Astrocyte (in vitro differentiated cells and primary cell): ENCODE data around the gene CHST2. TPM values are rescaled to one million over a fixed set of nuclear protein-coding genes. Genes with fewer than 3 reads are reported as not detected.
A peak's percentile ranks its signal among the peaks of the same experiment; 100 is the strongest.

Experiments used
- DNase-seq: peaks from one replicate; pipeline ENCODE4 v3.0.0-alpha.2; 2010; ENCODE audit warnings: low read depth
- FAIRE-seq: peaks from 2 replicates; lab custom pipeline; 2011; peaks lifted over from hg19 to GRCh38; lab: Jason Lieb, UNC
- H2AFZ ChIP-seq: 2 replicates; pipeline ENCODE4 v1.6.0; 2012; ENCODE audit warnings: low read depth, low read length, inconsistent platforms
- H3K27ac ChIP-seq: 2 replicates; pipeline ENCODE4 v1.5.1; 2011; ENCODE audit warnings: low read depth, low read length, inconsistent platforms
- H3K27me3 ChIP-seq: 2 replicates; pipeline ENCODE4 v1.6.0; 2011; ENCODE audit warnings: low read length, inconsistent platforms; ENCODE audit not compliant: insufficient read depth
- H3K36me3 ChIP-seq: 2 replicates; pipeline ENCODE4 v1.5.1; 2011; ENCODE audit warnings: low read length, inconsistent platforms; ENCODE audit not compliant: insufficient read depth
- H3K4me1 ChIP-seq: 2 replicates; pipeline ENCODE4 v1.5.1; 2011; ENCODE audit warnings: low read length, inconsistent platforms; ENCODE audit not compliant: insufficient read depth
- H3K4me2 ChIP-seq: 2 replicates; pipeline ENCODE4 v1.6.0; 2012; ENCODE audit warnings: low read length, inconsistent platforms
- H3K4me3 ChIP-seq: 2 replicates; pipeline ENCODE4 v1.5.1; 2011; ENCODE audit warnings: low read depth, mild to moderate bottlenecking, low read length, inconsistent platforms; ENCODE audit not compliant: insufficient read depth
- H3K79me2 ChIP-seq: 2 replicates; pipeline ENCODE4 v1.6.0; 2012; ENCODE audit warnings: mild to moderate bottlenecking, low read length, inconsistent platforms; ENCODE audit not compliant: insufficient read depth
- H3K9ac ChIP-seq: 2 replicates; pipeline ENCODE4 v1.6.0; 2012; ENCODE audit warnings: mild to moderate bottlenecking, low read length, inconsistent platforms
- H3K9me3 ChIP-seq: 2 replicates; pipeline ENCODE4 v1.5.1; 2012; ENCODE audit warnings: low read depth, mild to moderate bottlenecking, low read length, inconsistent platforms; ENCODE audit not compliant: insufficient read depth
- H4K20me1 ChIP-seq: 2 replicates; pipeline ENCODE4 v1.6.0; 2012; ENCODE audit warnings: low read length, inconsistent platforms; ENCODE audit not compliant: insufficient read depth
- H3K27ac Mint-ChIP-seq: one replicate; pipeline ENCODE4 v1.8.0; 2021; ENCODE audit warnings: mild to moderate bottlenecking, mixed read lengths; ENCODE audit not compliant: unreplicated experiment
- H3K27me3 Mint-ChIP-seq: one replicate; pipeline ENCODE4 v1.8.0; 2021; ENCODE audit warnings: low read depth, mixed read lengths; ENCODE audit not compliant: unreplicated experiment
- H3K36me3 Mint-ChIP-seq: one replicate; pipeline ENCODE4 v1.8.0; 2021; ENCODE audit warnings: low read depth, mixed read lengths; ENCODE audit not compliant: unreplicated experiment
- H3K4me1 Mint-ChIP-seq: one replicate; pipeline ENCODE4 v1.8.0; 2021; ENCODE audit warnings: low read depth, mixed read lengths; ENCODE audit not compliant: unreplicated experiment
- H3K4me3 Mint-ChIP-seq: one replicate; pipeline ENCODE4 v1.8.0; 2021; ENCODE audit warnings: mild to moderate bottlenecking, moderate library complexity, mixed read lengths; ENCODE audit not compliant: unreplicated experiment
- H3K9me3 Mint-ChIP-seq: one replicate; pipeline ENCODE4 v1.8.0; 2021; ENCODE audit warnings: mild to moderate bottlenecking, mixed read lengths; ENCODE audit not compliant: unreplicated experiment
- CTCF ChIP-seq: IDR thresholded peaks from 2 replicates; pipeline ENCODE4 v1.5.1; 2011; ENCODE audit warnings: low read depth, mild to moderate bottlenecking, inconsistent platforms, low read length, moderate library complexity; ENCODE audit not compliant: insufficient read depth
- EZH2 ChIP-seq: IDR thresholded peaks from 2 replicates; pipeline ENCODE4 v1.6.1; 2012; ENCODE audit warnings: mild to moderate bottlenecking, low read length, inconsistent platforms; ENCODE audit not compliant: insufficient read depth
- total RNA-seq: library from RNA; stranded (reverse); gene quantifications from 2 replicates; pipeline ENCODE4 v1.2.1, GENCODE V29; 2021

CHST2 gene
- total RNA-seq, 1 donor from 2014 or later, result 13.4 TPM

GRCh38 chr3:143084856-143085731 is 34.5 kb upstream of the CHST2 start:
- DNase-seq (peak; percentile 34), FAIRE-seq (no peak)
- Mint-ChIP-seq H3K4me1 (peaks cover 6% of the 10 kb centered on the region), H3K36me3 (no peaks in the 10 kb centered on the region), H3K27ac (peak overlapping the region; percentile 12), H3K27me3 (peaks cover 3% of the 10 kb centered on the region), H3K9me3 (no peaks in the 10 kb centered on the region), H3K4me3 (no peak overlapping the region)
- H3K79me2 ChIP-seq, result no peaks in the 10 kb centered on the region
- no peaks in the 10 kb centered on the region for H3K27me3 ChIP-seq
- peaks cover 4% of the 10 kb centered on the region for H3K4me1 ChIP-seq
- no peak overlapping the region for H3K4me2 ChIP-seq
- H3K9ac ChIP-seq, result no peak overlapping the region
- H3K27ac ChIP-seq, result peak overlapping the region; percentile 33
- H3K4me3 ChIP-seq, result no peak overlapping the region
- H2AFZ ChIP-seq, result peak overlapping the region; percentile 59
- H3K9me3 ChIP-seq, result no peaks in the 10 kb centered on the region
- no peak for TF ChIP-seq CTCF
- TF ChIP-seq EZH2, result no peak
- H3K36me3 ChIP-seq, result no peaks in the 10 kb centered on the region
- no peaks in the 10 kb centered on the region for H4K20me1 ChIP-seq

- Mint-ChIP-seq H3K36me3 (no peaks in the 10 kb centered on the region), H3K4me1 (peaks cover 6% of the 10 kb centered on the region), H3K4me3 (no peak overlapping the region), H3K27me3 (peaks cover 7% of the 10 kb centered on the region), H3K9me3 (no peaks in the 10 kb centered on the region), H3K27ac (no peak overlapping the region)
- H3K9me3 ChIP-seq, result no peaks in the 10 kb centered on the region
- FAIRE-seq (no peak), DNase-seq (no peak)
- H3K36me3 ChIP-seq, result no peaks in the 10 kb centered on the region
- TF ChIP-seq CTCF (no peak), EZH2 (no peak)
- no peaks in the 10 kb centered on the region for H3K27me3 ChIP-seq
- no peaks in the 10 kb centered on the region for H3K79me2 ChIP-seq
- H3K27ac ChIP-seq, result no peak overlapping the region
- H3K9ac ChIP-seq, result no peak overlapping the region
- no peaks in the 10 kb centered on the region for H4K20me1 ChIP-seq
- H3K4me3 ChIP-seq, result no peak overlapping the region
- no peak overlapping the region for H3K4me2 ChIP-seq
- H3K4me1 ChIP-seq, result peaks cover 4% of the 10 kb centered on the region
- H2AFZ ChIP-seq, result no peak overlapping the region
Measured at GRCh38 chr3:143088835-143089234, 30.7 kb upstream of the CHST2 start.

- no peak overlapping the region for H3K27ac Mint-ChIP-seq
- no peak for TF ChIP-seq CTCF
- no peak for TF ChIP-seq EZH2
- Histone ChIP-seq H3K36me3 (no peaks in the 10 kb centered on the region), H3K4me2 (no peak overlapping the region), H2AFZ (no peak overlapping the region), H3K9ac (no peak overlapping the region), H3K4me3 (no peak overlapping the region), H3K9me3 (no peaks in the 10 kb centered on the region), H3K27me3 (no peaks in the 10 kb centered on the region), H3K79me2 (no peaks in the 10 kb centered on the region), H4K20me1 (no peaks in the 10 kb centered on the region), H3K4me1 (peaks cover 3% of the 10 kb centered on the region), H3K27ac (no peak overlapping the region)
- no peaks in the 10 kb centered on the region for H3K36me3 Mint-ChIP-seq
- H3K4me1 Mint-ChIP-seq, result peaks cover 2% of the 10 kb centered on the region
- no peak overlapping the region for H3K4me3 Mint-ChIP-seq
- DNase-seq (no peak), FAIRE-seq (no peak)
- H3K27me3 Mint-ChIP-seq, result peaks cover 8% of the 10 kb centered on the region
- H3K9me3 Mint-ChIP-seq, result no peaks in the 10 kb centered on the region
Measured at GRCh38 chr3:143089965-143090364, 29.6 kb upstream of the CHST2 start.
